GM23338 (cell line): ENCODE results near the gene FPGS. TPM values are rescaled to one million over a fixed set of nuclear protein-coding genes. Genes with fewer than 3 reads are reported as not detected.

Source experiments
- ATAC-seq: fragments of 200-7000 bp; cut with Tn5 transposase; 3 replicates; pipeline ENCODE4 v1.9.1; 2020
- DNase-seq: peaks from one replicate; pipeline ENCODE4 v3.0.0-alpha.2; 2015; ENCODE audit warnings: low spot score
- H2AFZ ChIP-seq: fragments of 200-600 bp; sonication (generic); 2 replicates; pipeline ENCODE4 v1.8.0; 2016; ENCODE audit warnings: antibody characterized with exemption, mild to moderate bottlenecking, moderate library complexity
- H3F3A ChIP-seq: fragments of 200-600 bp; sonication (generic); replicated peaks from 2 replicates; pipeline ENCODE4 v1.8.0; 2017; ENCODE audit warnings: antibody characterized with exemption, mixed run types, low read depth
- H3K27ac ChIP-seq: fragments of 200-600 bp; sonication (generic); 2 replicates; pipeline ENCODE4 v1.6.1; 2016; ENCODE audit warnings: low read depth
- H3K27me3 ChIP-seq: fragments of 200-600 bp; sonication (generic); 2 replicates; pipeline ENCODE4 v1.8.0; 2016; ENCODE audit warnings: mild to moderate bottlenecking, mixed run types, moderate library complexity; ENCODE audit not compliant: insufficient read depth
- H3K36me3 ChIP-seq: fragments of 200-600 bp; sonication (generic); 2 replicates; pipeline ENCODE4 v1.8.0; 2016; ENCODE audit warnings: mild to moderate bottlenecking; ENCODE audit not compliant: insufficient read depth
- H3K4me1 ChIP-seq: fragments of 200-600 bp; sonication (generic); 2 replicates; pipeline ENCODE4 v1.8.0; 2016; ENCODE audit warnings: mild to moderate bottlenecking, moderate library complexity; ENCODE audit not compliant: insufficient read depth
- H3K4me2 ChIP-seq: fragments of 200-600 bp; sonication (generic); 2 replicates; pipeline ENCODE4 v1.7.1; 2017; ENCODE audit warnings: mixed run types
- H3K4me3 ChIP-seq: fragments of 200-600 bp; sonication (generic); 2 replicates; pipeline ENCODE4 v1.6.1; 2016; ENCODE audit warnings: mixed run types
- H3K79me2 ChIP-seq: fragments of 200-600 bp; sonication (generic); replicated peaks from 2 replicates; pipeline ENCODE4 v1.8.0; 2017; ENCODE audit warnings: mild to moderate bottlenecking; ENCODE audit not compliant: insufficient read depth
- H3K9me2 ChIP-seq: fragments of 200-600 bp; sonication (generic); 2 replicates; pipeline ENCODE4 v1.8.0; 2017; ENCODE audit not compliant: insufficient read depth
- H4K20me1 ChIP-seq: fragments of 200-600 bp; sonication (generic); replicated peaks from 2 replicates; pipeline ENCODE4 v1.8.0; 2017; ENCODE audit warnings: mild to moderate bottlenecking; ENCODE audit not compliant: insufficient read depth
- H3K27ac Mint-ChIP-seq: 2 replicates; pipeline ENCODE4 v1.8.0; 2020; ENCODE audit warnings: inconsistent platforms, mild to moderate bottlenecking, moderate library complexity, mixed read lengths
- H3K27me3 Mint-ChIP-seq: 3 replicates; pipeline ENCODE4 v1.8.0; 2022; ENCODE audit warnings: low read depth, mild to moderate bottlenecking, moderate library complexity, mixed read lengths, inconsistent platforms; ENCODE audit not compliant: insufficient read depth, poor library complexity
- H3K36me3 Mint-ChIP-seq: 3 replicates; pipeline ENCODE4 v1.8.0; 2021; ENCODE audit warnings: low read depth, mild to moderate bottlenecking, inconsistent platforms, moderate library complexity, mixed read lengths
- H3K4me1 Mint-ChIP-seq: 3 replicates; pipeline ENCODE4 v1.8.0; 2020; ENCODE audit warnings: mild to moderate bottlenecking, inconsistent platforms, mixed read lengths
- H3K4me3 Mint-ChIP-seq: 3 replicates; pipeline ENCODE4 v1.8.0; 2021; ENCODE audit warnings: moderate library complexity, mild to moderate bottlenecking, inconsistent platforms, mixed read lengths
- H3K9me3 Mint-ChIP-seq: 3 replicates; pipeline ENCODE4 v1.8.0; 2020; ENCODE audit warnings: moderate library complexity, mild to moderate bottlenecking, inconsistent platforms, mixed read lengths
- CREB1 ChIP-seq: fragments of 250-450 bp; sonication (Bioruptor Pico); IDR thresholded peaks from 2 replicates; pipeline ENCODE4 v1.5.0; 2020; ENCODE audit warnings: low read depth, mild to moderate bottlenecking, moderate library complexity
- EZH2 ChIP-seq: fragments of 200-600 bp; sonication (generic); IDR thresholded peaks from one replicate; pipeline ENCODE4 v1.8.0; 2017; ENCODE audit warnings: antibody characterized with exemption, mild to moderate bottlenecking, low read depth; ENCODE audit not compliant: unreplicated experiment
- EZH2phosphoT487 ChIP-seq: fragments of 200-600 bp; sonication (generic); IDR thresholded peaks from one replicate; pipeline ENCODE4 v1.8.1; 2018; ENCODE audit warnings: antibody characterized with exemption; ENCODE audit not compliant: unreplicated experiment
- JUNB ChIP-seq: IDR thresholded peaks from one replicate; pipeline ENCODE4 v1.6.1; 2016; ENCODE audit warnings: antibody characterized with exemption; ENCODE audit not compliant: unreplicated experiment
- NANOG ChIP-seq: IDR thresholded peaks from 2 replicates; pipeline ENCODE4 v1.6.1; 2016; ENCODE audit warnings: antibody characterized with exemption, borderline replicate concordance
- POLR2AphosphoS5 ChIP-seq: IDR thresholded peaks from 2 replicates; pipeline ENCODE4 v1.6.1; 2016; ENCODE audit warnings: antibody characterized with exemption, low read depth
- STAT1 ChIP-seq: IDR thresholded peaks from one replicate; pipeline ENCODE4 v1.6.1; 2016; ENCODE audit warnings: antibody characterized with exemption; ENCODE audit not compliant: unreplicated experiment
- ZNF114 ChIP-seq: fragments of 250-450 bp; sonication (Bioruptor Pico); IDR thresholded peaks from 2 replicates; pipeline ENCODE4 v1.5.0; 2020; ENCODE audit warnings: mild to moderate bottlenecking, moderate library complexity
- ZNF331 ChIP-seq: fragments of 250-450 bp; sonication (Bioruptor Pico); IDR thresholded peaks from 2 replicates; pipeline ENCODE4 v1.5.0; 2020; ENCODE audit warnings: low read depth, mild to moderate bottlenecking, moderate library complexity
- polyA plus RNA-seq: library from polyadenylated mRNA; unstranded; fragments of >200 nt; fragmentation: Nextera tagmentation; extraction: Ambion mirVana; gene quantifications from 2 replicates; pipeline ENCODE4 v1.2.1, GENCODE V29; 2016
- total RNA-seq: library from RNA; depleted of rRNA; stranded (reverse); fragments of >200 nt; shearing (Covaris generic); gene quantifications from 2 replicates; pipeline ENCODE4 v1.2.3, GENCODE V29; 2014
- TF ChIP-seq, protein P1 (sequence below), 2 experiments: fragments of 200-600 bp in 1 of 2; sonication (generic) in 1 of 2; conservative IDR thresholded peaks; 2 replicates each; pipeline versions ENCODE4 v1.5.1 to v1.6.1; 2016 to 2017; ENCODE audit warnings: antibody characterized with exemption in 2 of 2, low read depth in 2 of 2, mild to moderate bottlenecking in 2 of 2, moderate library complexity in 1 of 2
- TF ChIP-seq, protein P2 (sequence below): IDR thresholded peaks from one replicate; pipeline ENCODE4 v1.6.1; 2018; ENCODE audit warnings: antibody characterized with exemption; ENCODE audit not compliant: unreplicated experiment
- TF ChIP-seq, protein P3 (sequence below): fragments of 250-450 bp; sonication (Bioruptor Pico); IDR thresholded peaks from 2 replicates; pipeline ENCODE4 v1.5.0; 2020; ENCODE audit warnings: mild to moderate bottlenecking, moderate library complexity
- TF ChIP-seq, protein P4 (sequence below): IDR thresholded peaks from 2 replicates; pipeline ENCODE4 v1.6.1; 2016; ENCODE audit warnings: antibody characterized with exemption

The FPGS gene
- total and polyA plus RNA-seq, 2 experiments from 2014 or later, result 40.7 to 87.2 TPM

DNA sequence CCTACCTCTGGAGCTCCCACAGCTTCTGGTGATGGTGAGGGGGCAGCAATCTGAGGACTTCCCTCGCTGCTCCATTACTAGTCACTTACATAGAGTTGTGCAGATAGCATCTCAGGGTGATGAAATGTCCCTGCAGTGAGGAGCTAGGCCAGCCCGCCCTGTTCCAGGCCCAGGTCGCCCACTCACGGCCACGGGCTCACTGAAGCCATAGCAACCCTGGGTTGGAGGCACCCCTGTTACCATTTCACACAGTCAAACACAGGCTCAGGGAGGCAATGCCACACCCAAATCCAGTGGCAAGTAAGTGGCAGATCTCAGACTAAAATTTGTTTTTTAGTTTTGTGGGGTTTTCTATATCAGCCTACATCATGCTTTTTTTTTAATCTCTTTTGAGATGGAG, 43.8 kb upstream of the FPGS start:
- ATAC-seq (no peak), DNase-seq (no peak)
- no peak for TF ChIP-seq ZNF114
- TF ChIP-seq POLR2AphosphoS5, result no peak
- TF ChIP-seq, protein P1, sequence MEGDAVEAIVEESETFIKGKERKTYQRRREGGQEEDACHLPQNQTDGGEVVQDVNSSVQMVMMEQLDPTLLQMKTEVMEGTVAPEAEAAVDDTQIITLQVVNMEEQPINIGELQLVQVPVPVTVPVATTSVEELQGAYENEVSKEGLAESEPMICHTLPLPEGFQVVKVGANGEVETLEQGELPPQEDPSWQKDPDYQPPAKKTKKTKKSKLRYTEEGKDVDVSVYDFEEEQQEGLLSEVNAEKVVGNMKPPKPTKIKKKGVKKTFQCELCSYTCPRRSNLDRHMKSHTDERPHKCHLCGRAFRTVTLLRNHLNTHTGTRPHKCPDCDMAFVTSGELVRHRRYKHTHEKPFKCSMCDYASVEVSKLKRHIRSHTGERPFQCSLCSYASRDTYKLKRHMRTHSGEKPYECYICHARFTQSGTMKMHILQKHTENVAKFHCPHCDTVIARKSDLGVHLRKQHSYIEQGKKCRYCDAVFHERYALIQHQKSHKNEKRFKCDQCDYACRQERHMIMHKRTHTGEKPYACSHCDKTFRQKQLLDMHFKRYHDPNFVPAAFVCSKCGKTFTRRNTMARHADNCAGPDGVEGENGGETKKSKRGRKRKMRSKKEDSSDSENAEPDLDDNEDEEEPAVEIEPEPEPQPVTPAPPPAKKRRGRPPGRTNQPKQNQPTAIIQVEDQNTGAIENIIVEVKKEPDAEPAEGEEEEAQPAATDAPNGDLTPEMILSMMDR (conservative IDR thresholded peaks at IDR 0.05; ENCODE audit: low read depth in 2 of 2), result no peak
- TF ChIP-seq EZH2, result no peak
- TF ChIP-seq, protein P2, sequence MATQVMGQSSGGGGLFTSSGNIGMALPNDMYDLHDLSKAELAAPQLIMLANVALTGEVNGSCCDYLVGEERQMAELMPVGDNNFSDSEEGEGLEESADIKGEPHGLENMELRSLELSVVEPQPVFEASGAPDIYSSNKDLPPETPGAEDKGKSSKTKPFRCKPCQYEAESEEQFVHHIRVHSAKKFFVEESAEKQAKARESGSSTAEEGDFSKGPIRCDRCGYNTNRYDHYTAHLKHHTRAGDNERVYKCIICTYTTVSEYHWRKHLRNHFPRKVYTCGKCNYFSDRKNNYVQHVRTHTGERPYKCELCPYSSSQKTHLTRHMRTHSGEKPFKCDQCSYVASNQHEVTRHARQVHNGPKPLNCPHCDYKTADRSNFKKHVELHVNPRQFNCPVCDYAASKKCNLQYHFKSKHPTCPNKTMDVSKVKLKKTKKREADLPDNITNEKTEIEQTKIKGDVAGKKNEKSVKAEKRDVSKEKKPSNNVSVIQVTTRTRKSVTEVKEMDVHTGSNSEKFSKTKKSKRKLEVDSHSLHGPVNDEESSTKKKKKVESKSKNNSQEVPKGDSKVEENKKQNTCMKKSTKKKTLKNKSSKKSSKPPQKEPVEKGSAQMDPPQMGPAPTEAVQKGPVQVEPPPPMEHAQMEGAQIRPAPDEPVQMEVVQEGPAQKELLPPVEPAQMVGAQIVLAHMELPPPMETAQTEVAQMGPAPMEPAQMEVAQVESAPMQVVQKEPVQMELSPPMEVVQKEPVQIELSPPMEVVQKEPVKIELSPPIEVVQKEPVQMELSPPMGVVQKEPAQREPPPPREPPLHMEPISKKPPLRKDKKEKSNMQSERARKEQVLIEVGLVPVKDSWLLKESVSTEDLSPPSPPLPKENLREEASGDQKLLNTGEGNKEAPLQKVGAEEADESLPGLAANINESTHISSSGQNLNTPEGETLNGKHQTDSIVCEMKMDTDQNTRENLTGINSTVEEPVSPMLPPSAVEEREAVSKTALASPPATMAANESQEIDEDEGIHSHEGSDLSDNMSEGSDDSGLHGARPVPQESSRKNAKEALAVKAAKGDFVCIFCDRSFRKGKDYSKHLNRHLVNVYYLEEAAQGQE, result no peak
- TF ChIP-seq, protein P3, sequence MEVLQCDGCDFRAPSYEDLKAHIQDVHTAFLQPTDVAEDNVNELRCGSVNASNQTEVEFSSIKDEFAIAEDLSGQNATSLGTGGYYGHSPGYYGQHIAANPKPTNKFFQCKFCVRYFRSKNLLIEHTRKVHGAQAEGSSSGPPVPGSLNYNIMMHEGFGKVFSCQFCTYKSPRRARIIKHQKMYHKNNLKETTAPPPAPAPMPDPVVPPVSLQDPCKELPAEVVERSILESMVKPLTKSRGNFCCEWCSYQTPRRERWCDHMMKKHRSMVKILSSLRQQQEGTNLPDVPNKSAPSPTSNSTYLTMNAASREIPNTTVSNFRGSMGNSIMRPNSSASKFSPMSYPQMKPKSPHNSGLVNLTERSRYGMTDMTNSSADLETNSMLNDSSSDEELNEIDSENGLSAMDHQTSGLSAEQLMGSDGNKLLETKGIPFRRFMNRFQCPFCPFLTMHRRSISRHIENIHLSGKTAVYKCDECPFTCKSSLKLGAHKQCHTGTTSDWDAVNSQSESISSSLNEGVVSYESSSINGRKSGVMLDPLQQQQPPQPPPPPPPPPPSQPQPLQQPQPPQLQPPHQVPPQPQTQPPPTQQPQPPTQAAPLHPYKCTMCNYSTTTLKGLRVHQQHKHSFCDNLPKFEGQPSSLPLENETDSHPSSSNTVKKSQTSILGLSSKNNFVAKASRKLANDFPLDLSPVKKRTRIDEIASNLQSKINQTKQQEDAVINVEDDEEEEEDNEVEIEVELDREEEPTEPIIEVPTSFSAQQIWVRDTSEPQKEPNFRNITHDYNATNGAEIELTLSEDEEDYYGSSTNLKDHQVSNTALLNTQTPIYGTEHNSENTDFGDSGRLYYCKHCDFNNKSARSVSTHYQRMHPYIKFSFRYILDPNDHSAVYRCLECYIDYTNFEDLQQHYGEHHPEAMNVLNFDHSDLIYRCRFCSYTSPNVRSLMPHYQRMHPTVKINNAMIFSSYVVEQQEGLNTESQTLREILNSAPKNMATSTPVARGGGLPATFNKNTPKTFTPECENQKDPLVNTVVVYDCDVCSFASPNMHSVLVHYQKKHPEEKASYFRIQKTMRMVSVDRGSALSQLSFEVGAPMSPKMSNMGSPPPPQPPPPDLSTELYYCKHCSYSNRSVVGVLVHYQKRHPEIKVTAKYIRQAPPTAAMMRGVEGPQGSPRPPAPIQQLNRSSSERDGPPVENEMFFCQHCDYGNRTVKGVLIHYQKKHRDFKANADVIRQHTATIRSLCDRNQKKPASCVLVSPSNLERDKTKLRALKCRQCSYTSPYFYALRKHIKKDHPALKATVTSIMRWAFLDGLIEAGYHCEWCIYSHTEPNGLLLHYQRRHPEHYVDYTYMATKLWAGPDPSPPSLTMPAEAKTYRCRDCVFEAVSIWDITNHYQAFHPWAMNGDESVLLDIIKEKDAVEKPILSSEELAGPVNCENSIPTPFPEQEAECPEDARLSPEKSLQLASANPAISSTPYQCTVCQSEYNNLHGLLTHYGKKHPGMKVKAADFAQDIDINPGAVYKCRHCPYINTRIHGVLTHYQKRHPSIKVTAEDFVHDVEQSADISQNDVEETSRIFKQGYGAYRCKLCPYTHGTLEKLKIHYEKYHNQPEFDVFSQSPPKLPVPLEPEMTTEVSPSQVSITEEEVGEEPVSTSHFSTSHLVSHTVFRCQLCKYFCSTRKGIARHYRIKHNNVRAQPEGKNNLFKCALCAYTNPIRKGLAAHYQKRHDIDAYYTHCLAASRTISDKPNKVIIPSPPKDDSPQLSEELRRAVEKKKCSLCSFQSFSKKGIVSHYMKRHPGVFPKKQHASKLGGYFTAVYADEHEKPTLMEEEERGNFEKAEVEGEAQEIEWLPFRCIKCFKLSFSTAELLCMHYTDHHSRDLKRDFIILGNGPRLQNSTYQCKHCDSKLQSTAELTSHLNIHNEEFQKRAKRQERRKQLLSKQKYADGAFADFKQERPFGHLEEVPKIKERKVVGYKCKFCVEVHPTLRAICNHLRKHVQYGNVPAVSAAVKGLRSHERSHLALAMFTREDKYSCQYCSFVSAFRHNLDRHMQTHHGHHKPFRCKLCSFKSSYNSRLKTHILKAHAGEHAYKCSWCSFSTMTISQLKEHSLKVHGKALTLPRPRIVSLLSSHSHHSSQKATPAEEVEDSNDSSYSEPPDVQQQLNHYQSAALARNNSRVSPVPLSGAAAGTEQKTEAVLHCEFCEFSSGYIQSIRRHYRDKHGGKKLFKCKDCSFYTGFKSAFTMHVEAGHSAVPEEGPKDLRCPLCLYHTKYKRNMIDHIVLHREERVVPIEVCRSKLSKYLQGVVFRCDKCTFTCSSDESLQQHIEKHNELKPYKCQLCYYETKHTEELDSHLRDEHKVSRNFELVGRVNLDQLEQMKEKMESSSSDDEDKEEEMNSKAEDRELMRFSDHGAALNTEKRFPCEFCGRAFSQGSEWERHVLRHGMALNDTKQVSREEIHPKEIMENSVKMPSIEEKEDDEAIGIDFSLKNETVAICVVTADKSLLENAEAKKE (CRISPR knock-in tag), result no peak
- TF ChIP-seq, protein P4, sequence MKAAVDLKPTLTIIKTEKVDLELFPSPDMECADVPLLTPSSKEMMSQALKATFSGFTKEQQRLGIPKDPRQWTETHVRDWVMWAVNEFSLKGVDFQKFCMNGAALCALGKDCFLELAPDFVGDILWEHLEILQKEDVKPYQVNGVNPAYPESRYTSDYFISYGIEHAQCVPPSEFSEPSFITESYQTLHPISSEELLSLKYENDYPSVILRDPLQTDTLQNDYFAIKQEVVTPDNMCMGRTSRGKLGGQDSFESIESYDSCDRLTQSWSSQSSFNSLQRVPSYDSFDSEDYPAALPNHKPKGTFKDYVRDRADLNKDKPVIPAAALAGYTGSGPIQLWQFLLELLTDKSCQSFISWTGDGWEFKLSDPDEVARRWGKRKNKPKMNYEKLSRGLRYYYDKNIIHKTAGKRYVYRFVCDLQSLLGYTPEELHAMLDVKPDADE, result no peak
- TF ChIP-seq EZH2phosphoT487, result no peak
- TF ChIP-seq NANOG, result no peak
- TF ChIP-seq STAT1, result no peak
- no peak for TF ChIP-seq ZNF331 (CRISPR knock-in tag)
- no peak for TF ChIP-seq JUNB
- TF ChIP-seq CREB1, result no peak
- Mint-ChIP-seq H3K4me3 (no peak overlapping the region), H3K9me3 (no peaks in the 10 kb centered on the region), H3K4me1 (peaks cover 27% of the 10 kb centered on the region), H3K27ac (no peak overlapping the region), H3K27me3 (peaks cover 11% of the 10 kb centered on the region), H3K36me3 (no peaks in the 10 kb centered on the region; the same call in 2 of the 3 replicates)
- Histone ChIP-seq H2AFZ (no peak overlapping the region), H3K27ac (no peak overlapping the region), H3K4me1 (peaks cover 22% of the 10 kb centered on the region), H3K36me3 (no peaks in the 10 kb centered on the region), H3K27me3 (peaks cover 14% of the 10 kb centered on the region), H3K9me2 (no peaks in the 10 kb centered on the region), H3K4me3 (no peak overlapping the region), H3K4me2 (no peak overlapping the region), H3K79me2 (no peaks in the 10 kb centered on the region), H4K20me1 (no peaks in the 10 kb centered on the region), H3F3A (peaks cover 8% of the 10 kb centered on the region; the same call in 1 of the 2 replicates)
